GM23338 (cell line): Measurements from ENCODE around the gene CDC42BPA. TPM values are rescaled to one million over a fixed set of nuclear protein-coding genes. Genes with fewer than 3 reads are reported as not detected.

Source experiments
- ATAC-seq: fragments of 200-7000 bp; cut with Tn5 transposase; 3 replicates; pipeline ENCODE4 v1.9.1; 2020
- DNase-seq: peaks from one replicate; pipeline ENCODE4 v3.0.0-alpha.2; 2015; ENCODE audit warnings: low spot score
- H2AFZ ChIP-seq: fragments of 200-600 bp; sonication (generic); 2 replicates; pipeline ENCODE4 v1.8.0; 2016; ENCODE audit warnings: antibody characterized with exemption, mild to moderate bottlenecking, moderate library complexity
- H3F3A ChIP-seq: fragments of 200-600 bp; sonication (generic); replicated peaks from 2 replicates; pipeline ENCODE4 v1.8.0; 2017; ENCODE audit warnings: antibody characterized with exemption, mixed run types, low read depth
- H3K27ac ChIP-seq: fragments of 200-600 bp; sonication (generic); 2 replicates; pipeline ENCODE4 v1.6.1; 2016; ENCODE audit warnings: low read depth
- H3K27me3 ChIP-seq: fragments of 200-600 bp; sonication (generic); 2 replicates; pipeline ENCODE4 v1.8.0; 2016; ENCODE audit warnings: mild to moderate bottlenecking, mixed run types, moderate library complexity; ENCODE audit not compliant: insufficient read depth
- H3K36me3 ChIP-seq: fragments of 200-600 bp; sonication (generic); 2 replicates; pipeline ENCODE4 v1.8.0; 2016; ENCODE audit warnings: mild to moderate bottlenecking; ENCODE audit not compliant: insufficient read depth
- H3K4me1 ChIP-seq: fragments of 200-600 bp; sonication (generic); 2 replicates; pipeline ENCODE4 v1.8.0; 2016; ENCODE audit warnings: mild to moderate bottlenecking, moderate library complexity; ENCODE audit not compliant: insufficient read depth
- H3K4me2 ChIP-seq: fragments of 200-600 bp; sonication (generic); 2 replicates; pipeline ENCODE4 v1.7.1; 2017; ENCODE audit warnings: mixed run types
- H3K4me3 ChIP-seq: fragments of 200-600 bp; sonication (generic); 2 replicates; pipeline ENCODE4 v1.6.1; 2016; ENCODE audit warnings: mixed run types
- H3K79me2 ChIP-seq: fragments of 200-600 bp; sonication (generic); replicated peaks from 2 replicates; pipeline ENCODE4 v1.8.0; 2017; ENCODE audit warnings: mild to moderate bottlenecking; ENCODE audit not compliant: insufficient read depth
- H3K9me2 ChIP-seq: fragments of 200-600 bp; sonication (generic); 2 replicates; pipeline ENCODE4 v1.8.0; 2017; ENCODE audit not compliant: insufficient read depth
- H4K20me1 ChIP-seq: fragments of 200-600 bp; sonication (generic); replicated peaks from 2 replicates; pipeline ENCODE4 v1.8.0; 2017; ENCODE audit warnings: mild to moderate bottlenecking; ENCODE audit not compliant: insufficient read depth
- H3K27ac Mint-ChIP-seq: 2 replicates; pipeline ENCODE4 v1.8.0; 2020; ENCODE audit warnings: inconsistent platforms, mild to moderate bottlenecking, moderate library complexity, mixed read lengths
- H3K27me3 Mint-ChIP-seq: 3 replicates; pipeline ENCODE4 v1.8.0; 2022; ENCODE audit warnings: low read depth, mild to moderate bottlenecking, moderate library complexity, mixed read lengths, inconsistent platforms; ENCODE audit not compliant: insufficient read depth, poor library complexity
- H3K36me3 Mint-ChIP-seq: 3 replicates; pipeline ENCODE4 v1.8.0; 2021; ENCODE audit warnings: low read depth, mild to moderate bottlenecking, inconsistent platforms, moderate library complexity, mixed read lengths
- H3K4me1 Mint-ChIP-seq: 3 replicates; pipeline ENCODE4 v1.8.0; 2020; ENCODE audit warnings: mild to moderate bottlenecking, inconsistent platforms, mixed read lengths
- H3K4me3 Mint-ChIP-seq: 3 replicates; pipeline ENCODE4 v1.8.0; 2021; ENCODE audit warnings: moderate library complexity, mild to moderate bottlenecking, inconsistent platforms, mixed read lengths
- H3K9me3 Mint-ChIP-seq: 3 replicates; pipeline ENCODE4 v1.8.0; 2020; ENCODE audit warnings: moderate library complexity, mild to moderate bottlenecking, inconsistent platforms, mixed read lengths
- EZH2phosphoT487 ChIP-seq: fragments of 200-600 bp; sonication (generic); IDR thresholded peaks from one replicate; pipeline ENCODE4 v1.8.1; 2018; ENCODE audit warnings: antibody characterized with exemption; ENCODE audit not compliant: unreplicated experiment
- NANOG ChIP-seq: IDR thresholded peaks from 2 replicates; pipeline ENCODE4 v1.6.1; 2016; ENCODE audit warnings: antibody characterized with exemption, borderline replicate concordance
- STAT1 ChIP-seq: IDR thresholded peaks from one replicate; pipeline ENCODE4 v1.6.1; 2016; ENCODE audit warnings: antibody characterized with exemption; ENCODE audit not compliant: unreplicated experiment
- polyA plus RNA-seq: library from polyadenylated mRNA; unstranded; fragments of >200 nt; fragmentation: Nextera tagmentation; extraction: Ambion mirVana; gene quantifications from 2 replicates; pipeline ENCODE4 v1.2.1, GENCODE V29; 2016
- total RNA-seq: library from RNA; depleted of rRNA; stranded (reverse); fragments of >200 nt; shearing (Covaris generic); gene quantifications from 2 replicates; pipeline ENCODE4 v1.2.3, GENCODE V29; 2014
- TF ChIP-seq, protein P1 (sequence below): IDR thresholded peaks from one replicate; pipeline ENCODE4 v1.6.1; 2018; ENCODE audit warnings: antibody characterized with exemption; ENCODE audit not compliant: unreplicated experiment
- TF ChIP-seq, protein P2 (sequence below), 2 experiments: fragments of 200-600 bp in 1 of 2; sonication (generic) in 1 of 2; conservative IDR thresholded peaks; 2 replicates each; pipeline versions ENCODE4 v1.5.1 to v1.6.1; 2016 to 2017; ENCODE audit warnings: antibody characterized with exemption in 2 of 2, low read depth in 2 of 2, mild to moderate bottlenecking in 2 of 2, moderate library complexity in 1 of 2

CDC42BPA gene
- total and polyA plus RNA-seq, 2 experiments from 2014 or later: 17.7 to 40.1 TPM

DNA sequence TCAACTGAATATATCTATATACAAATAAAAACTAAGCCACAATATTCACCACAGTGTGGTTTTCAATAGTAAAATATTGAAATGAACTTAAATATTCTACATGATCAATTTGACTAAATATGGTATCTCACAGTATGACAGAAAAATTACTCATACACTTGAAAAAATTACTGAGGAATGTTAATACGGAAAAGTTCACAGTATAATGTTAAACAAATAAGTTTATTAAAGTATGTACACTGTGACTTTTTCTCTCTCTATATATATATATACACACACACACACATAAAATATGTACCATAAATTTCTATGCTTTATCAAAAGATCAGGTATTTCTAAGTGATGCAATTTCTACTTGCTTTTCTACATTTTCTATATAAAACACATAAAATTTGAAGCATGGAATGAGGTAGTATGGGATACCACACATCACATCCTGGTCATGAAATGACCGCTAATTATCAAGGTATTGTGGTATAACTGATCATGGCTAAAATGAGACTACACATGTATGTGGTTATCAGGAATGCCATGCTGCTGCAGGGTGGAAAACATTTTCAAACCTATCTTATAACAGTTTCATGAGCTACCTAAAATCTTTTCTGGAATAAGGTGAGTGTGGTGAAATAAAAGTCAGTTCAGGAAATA is 102.3 kb downstream of the CDC42BPA start (continued):
- TF ChIP-seq, protein P1, sequence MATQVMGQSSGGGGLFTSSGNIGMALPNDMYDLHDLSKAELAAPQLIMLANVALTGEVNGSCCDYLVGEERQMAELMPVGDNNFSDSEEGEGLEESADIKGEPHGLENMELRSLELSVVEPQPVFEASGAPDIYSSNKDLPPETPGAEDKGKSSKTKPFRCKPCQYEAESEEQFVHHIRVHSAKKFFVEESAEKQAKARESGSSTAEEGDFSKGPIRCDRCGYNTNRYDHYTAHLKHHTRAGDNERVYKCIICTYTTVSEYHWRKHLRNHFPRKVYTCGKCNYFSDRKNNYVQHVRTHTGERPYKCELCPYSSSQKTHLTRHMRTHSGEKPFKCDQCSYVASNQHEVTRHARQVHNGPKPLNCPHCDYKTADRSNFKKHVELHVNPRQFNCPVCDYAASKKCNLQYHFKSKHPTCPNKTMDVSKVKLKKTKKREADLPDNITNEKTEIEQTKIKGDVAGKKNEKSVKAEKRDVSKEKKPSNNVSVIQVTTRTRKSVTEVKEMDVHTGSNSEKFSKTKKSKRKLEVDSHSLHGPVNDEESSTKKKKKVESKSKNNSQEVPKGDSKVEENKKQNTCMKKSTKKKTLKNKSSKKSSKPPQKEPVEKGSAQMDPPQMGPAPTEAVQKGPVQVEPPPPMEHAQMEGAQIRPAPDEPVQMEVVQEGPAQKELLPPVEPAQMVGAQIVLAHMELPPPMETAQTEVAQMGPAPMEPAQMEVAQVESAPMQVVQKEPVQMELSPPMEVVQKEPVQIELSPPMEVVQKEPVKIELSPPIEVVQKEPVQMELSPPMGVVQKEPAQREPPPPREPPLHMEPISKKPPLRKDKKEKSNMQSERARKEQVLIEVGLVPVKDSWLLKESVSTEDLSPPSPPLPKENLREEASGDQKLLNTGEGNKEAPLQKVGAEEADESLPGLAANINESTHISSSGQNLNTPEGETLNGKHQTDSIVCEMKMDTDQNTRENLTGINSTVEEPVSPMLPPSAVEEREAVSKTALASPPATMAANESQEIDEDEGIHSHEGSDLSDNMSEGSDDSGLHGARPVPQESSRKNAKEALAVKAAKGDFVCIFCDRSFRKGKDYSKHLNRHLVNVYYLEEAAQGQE: no peak

DNA sequence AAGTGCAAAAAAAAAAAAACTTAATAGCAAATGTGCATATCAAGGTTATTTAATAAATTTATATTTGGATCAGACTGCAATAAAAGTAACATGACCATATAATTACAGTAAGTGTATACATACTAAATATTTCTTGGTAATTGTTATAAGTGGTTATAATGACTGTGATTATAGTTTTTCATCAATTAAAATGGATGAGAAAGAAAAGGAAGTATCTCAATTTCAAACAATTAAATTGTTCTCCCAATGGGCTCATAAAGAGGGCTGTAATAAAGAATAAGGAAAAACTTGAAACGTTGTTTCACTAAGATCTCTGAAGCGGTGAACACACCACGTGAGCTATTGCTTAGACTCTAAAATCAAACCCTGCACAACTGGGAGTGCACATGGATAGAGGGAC is 104.1 kb downstream of the CDC42BPA start:
- H3K27ac Mint-ChIP-seq: no peak overlapping the region

More for the DNA sequence above, 104.1 kb downstream of the CDC42BPA start:
- no peak for DNase-seq
- Histone ChIP-seq H3K4me3 (no peak overlapping the region), H3K4me2 (no peak overlapping the region), H3K4me1 (no peaks in the 10 kb centered on the region), H3K27me3 (no peaks in the 10 kb centered on the region), H2AFZ (no peak overlapping the region), H3K79me2 (peaks cover 8% of the 10 kb centered on the region), H4K20me1 (no peaks in the 10 kb centered on the region), H3K9me2 (no peaks in the 10 kb centered on the region), H3K27ac (no peak overlapping the region), H3F3A (no peaks in the 10 kb centered on the region), H3K36me3 (no peaks in the 10 kb centered on the region)
- H3K9me3 Mint-ChIP-seq: no peaks in the 10 kb centered on the region
- TF ChIP-seq NANOG (no peak), STAT1 (no peak), EZH2phosphoT487 (no peak)
- TF ChIP-seq, protein P2, sequence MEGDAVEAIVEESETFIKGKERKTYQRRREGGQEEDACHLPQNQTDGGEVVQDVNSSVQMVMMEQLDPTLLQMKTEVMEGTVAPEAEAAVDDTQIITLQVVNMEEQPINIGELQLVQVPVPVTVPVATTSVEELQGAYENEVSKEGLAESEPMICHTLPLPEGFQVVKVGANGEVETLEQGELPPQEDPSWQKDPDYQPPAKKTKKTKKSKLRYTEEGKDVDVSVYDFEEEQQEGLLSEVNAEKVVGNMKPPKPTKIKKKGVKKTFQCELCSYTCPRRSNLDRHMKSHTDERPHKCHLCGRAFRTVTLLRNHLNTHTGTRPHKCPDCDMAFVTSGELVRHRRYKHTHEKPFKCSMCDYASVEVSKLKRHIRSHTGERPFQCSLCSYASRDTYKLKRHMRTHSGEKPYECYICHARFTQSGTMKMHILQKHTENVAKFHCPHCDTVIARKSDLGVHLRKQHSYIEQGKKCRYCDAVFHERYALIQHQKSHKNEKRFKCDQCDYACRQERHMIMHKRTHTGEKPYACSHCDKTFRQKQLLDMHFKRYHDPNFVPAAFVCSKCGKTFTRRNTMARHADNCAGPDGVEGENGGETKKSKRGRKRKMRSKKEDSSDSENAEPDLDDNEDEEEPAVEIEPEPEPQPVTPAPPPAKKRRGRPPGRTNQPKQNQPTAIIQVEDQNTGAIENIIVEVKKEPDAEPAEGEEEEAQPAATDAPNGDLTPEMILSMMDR (conservative IDR thresholded peaks at IDR 0.05; ENCODE audit: low read depth in 2 of 2): no peak
- TF ChIP-seq, protein P1: no peak
- ATAC-seq: no peak
- peaks cover 2% of the 10 kb centered on the region for H3K27me3 Mint-ChIP-seq
- no peak overlapping the region for H3K4me3 Mint-ChIP-seq
- H3K4me1 Mint-ChIP-seq: peaks cover 2% of the 10 kb centered on the region; the same call in 1 of the 3 replicates
- H3K36me3 Mint-ChIP-seq: peaks cover 21% of the 10 kb centered on the region
